Thyroid gland (tissue), 4 donors: ENCODE results near the gene ALG12. TPM values are rescaled to one million over a fixed set of nuclear protein-coding genes. Genes with fewer than 3 reads are reported as not detected.

Experiments
- DNase-seq, 2 donors: peaks; one replicate each; pipeline ENCODE4 v3.0.0-alpha.2; 2019
- H3K27ac ChIP-seq, 3 donors: fragments of 200-600 bp; sonication (generic); 1 replicate in 2 of 3; 2 replicates in 1 of 3; pipeline ENCODE4 v1.5.1; 2016 to 2019; ENCODE audit warnings: mild to moderate bottlenecking in 1 of 3, moderate library complexity in 1 of 3
- H3K27me3 ChIP-seq: fragments of 200-600 bp; sonication (generic); one replicate; pipeline ENCODE4 v1.5.1; 2019
- H3K36me3 ChIP-seq, 2 donors: fragments of 200-600 bp; sonication (generic); one replicate each; pipeline ENCODE4 v1.5.1; 2016 to 2019
- H3K4me1 ChIP-seq, 2 donors: fragments of 200-600 bp; sonication (generic); one replicate each; pipeline ENCODE4 v1.5.1; 2017 to 2019
- H3K4me3 ChIP-seq, 3 donors: fragments of 200-600 bp; sonication (generic); replicated peaks in 1 of 3; 1 replicate in 2 of 3; 2 replicates in 1 of 3; pipeline ENCODE4 v1.5.1; 2016; ENCODE audit warnings: mild to moderate bottlenecking in 1 of 3
- H3K9me3 ChIP-seq: fragments of 200-600 bp; sonication (generic); one replicate; pipeline ENCODE4 v1.5.1; 2017
- CTCF ChIP-seq, 6 experiments: fragments of 200-600 bp in 3 of 6; fragments of 450-650 bp in 3 of 6; sonication (generic) in 3 of 6; IDR thresholded peaks; one replicate each; pipeline ENCODE4 v1.5.1; 2016 to 2019; ENCODE audit warnings: antibody characterized with exemption in 6 of 6, mild to moderate bottlenecking in 2 of 6, inconsistent platforms in 1 of 6, moderate library complexity in 1 of 6
- POLR2A ChIP-seq, 2 donors: fragments of 450-650 bp; IDR thresholded peaks; one replicate each; pipeline ENCODE4 v1.6.1; 2017; ENCODE audit warnings: antibody characterized with exemption in 2 of 2, mild to moderate bottlenecking in 2 of 2, moderate library complexity in 1 of 2
- WGBS, 2 donors: methylation state at CpG; one replicate each; pipeline ENCODE4 v1.1.5; 2017; 5-methylcytosine and 5-hydroxymethylcytosine counted together
- intact Hi-C: fragments of 100-400 bp; cut with DNase I; formaldehyde crosslinking; loops from one replicate; pipeline ENCODE4 v1.15.1; 2023
- total RNA-seq, 4 donors: library from RNA; depleted of rRNA; stranded (reverse); fragments of >200 nt; gene quantifications; one replicate each; pipeline ENCODE4 v1.2.3, GENCODE V29; 2016

ALG12 gene
- total RNA-seq, 4 donors from 2014 or later: 25.5 to 60.5 (median 52.2) TPM

GRCh38 chr22:49906071-49906798 lies 12.0 kb downstream of the ALG12 start:
- no peak for DNase-seq
- intact Hi-C loops: no loop called here
- no peaks in the 10 kb centered on the region for H3K9me3 ChIP-seq
- no peaks in the 10 kb centered on the region for H3K4me1 ChIP-seq
- H3K27ac ChIP-seq: no peak overlapping the region
- H3K4me3 ChIP-seq: no peak overlapping the region
- no peaks in the 10 kb centered on the region for H3K27me3 ChIP-seq
- peaks cover 30 to 51% of the 10 kb centered on the region in 2 donors for H3K36me3 ChIP-seq
- WGBS, 2 donors: 94 to 95% methylated on average over 16 to 17 of the region's 28 CpGs
- TF ChIP-seq CTCF (IDR thresholded peaks at IDR 0.05) (no peak), POLR2A (IDR thresholded peaks at IDR 0.05) (no peak)

GRCh38 chr22:49905465-49905864 lies 12.8 kb downstream of the ALG12 start:
- H3K36me3 ChIP-seq: peaks cover 30 to 55% of the 10 kb centered on the region in 2 donors
- H3K4me1 ChIP-seq: no peaks in the 10 kb centered on the region
- intact Hi-C loops: no loop called here
- H3K4me3 ChIP-seq: no peak overlapping the region
- no peaks in the 10 kb centered on the region for H3K27me3 ChIP-seq
- H3K27ac ChIP-seq: no peak overlapping the region
- H3K9me3 ChIP-seq: no peaks in the 10 kb centered on the region
- no peak for TF ChIP-seq POLR2A (IDR thresholded peaks at IDR 0.05)
- TF ChIP-seq CTCF (IDR thresholded peaks at IDR 0.05): no peak
- 94 to 96% methylated on average over 18 of the region's 18 CpGs for WGBS, 2 donors
- no peak for DNase-seq

- H3K4me1 ChIP-seq: no peaks in the 10 kb centered on the region
- H3K27ac ChIP-seq: no peak overlapping the region
- H3K9me3 ChIP-seq: no peaks in the 10 kb centered on the region
- no peak for DNase-seq
- peaks cover 31 to 47% of the 10 kb centered on the region in 2 donors for H3K36me3 ChIP-seq
- intact Hi-C loops: no loop called here
- 92% methylated on average over 2 to 11 of the region's 11 CpGs for WGBS, 2 donors
- no peak overlapping the region for H3K4me3 ChIP-seq
- TF ChIP-seq POLR2A (IDR thresholded peaks at IDR 0.05) (no peak), CTCF (IDR thresholded peaks at IDR 0.05) (no peak)
- H3K27me3 ChIP-seq: no peaks in the 10 kb centered on the region
Observed at GRCh38 chr22:49904040-49904369, 14.2 kb downstream of the ALG12 start.

- TF ChIP-seq POLR2A (IDR thresholded peaks at IDR 0.05): no peak
- TF ChIP-seq CTCF (IDR thresholded peaks at IDR 0.05): no peak
- intact Hi-C loops: no loop called here
- H3K27ac ChIP-seq: no peak overlapping the region
- H3K27me3 ChIP-seq: no peaks in the 10 kb centered on the region
- H3K4me1 ChIP-seq: no peaks in the 10 kb centered on the region
- peaks cover 30 to 44% of the 10 kb centered on the region in 2 donors for H3K36me3 ChIP-seq
- WGBS, 2 donors: 89 to 95% methylated on average over 8 to 9 of the region's 17 CpGs
- H3K4me3 ChIP-seq: no peak overlapping the region
- no peak for DNase-seq
- H3K9me3 ChIP-seq: no peaks in the 10 kb centered on the region
Observed at GRCh38 chr22:49903322-49904039, 14.8 kb downstream of the ALG12 start.

- H3K36me3 ChIP-seq: peaks cover 22 to 30% of the 10 kb centered on the region in 2 donors
- no peak overlapping the region for H3K27ac ChIP-seq
- intact Hi-C loops: no loop called here
- no peak overlapping the region for H3K4me3 ChIP-seq
- DNase-seq: no peak
- H3K27me3 ChIP-seq: no peaks in the 10 kb centered on the region
- 92 to 96% methylated on average over 11 of the region's 11 CpGs for WGBS, 2 donors
- TF ChIP-seq CTCF (IDR thresholded peaks at IDR 0.05): no peak
- TF ChIP-seq POLR2A (IDR thresholded peaks at IDR 0.05): no peak
- no peaks in the 10 kb centered on the region for H3K9me3 ChIP-seq
- H3K4me1 ChIP-seq: no peaks in the 10 kb centered on the region
Observed at GRCh38 chr22:49901457-49901856, 16.8 kb downstream of the ALG12 start.
